T follicular helper cell (primary cell): ENCODE data around the gene CES4A.
A peak's percentile ranks its signal among the peaks of the same experiment; 100 is the strongest.
"Not testable (repeated sequence)": the region's sequence is repeated elsewhere in the genome, so short reads cannot be mapped to it uniquely, and the experiment has no call there.

ENCODE experiments used
- DNase-seq: peaks from one replicate; pipeline ENCODE4 v3.0.0-alpha.2; 2020; ENCODE audit warnings: low read depth

The CES4A gene

GRCh38 chr16:67022531-67023214, 34.3 kb downstream of the CES4A start:
- DNase-seq: no peak

GRCh38 chr16:67023689-67024088, 35.3 kb downstream of the CES4A start:
- DNase-seq: no peak

- DNase-seq: no peak
Measured at GRCh38 chr16:67024384-67025209, 36.2 kb downstream of the CES4A start.

- DNase-seq: no peak
Measured at GRCh38 chr16:67025210-67025550, 36.8 kb downstream of the CES4A start.

GRCh38 chr16:67026570-67026969, 38.2 kb downstream of the CES4A start:
- no peak for DNase-seq

- no peak for DNase-seq
Measured at GRCh38 chr16:67027046-67027445, 38.7 kb downstream of the CES4A start.

GRCh38 chr16:67028167-67028695, 39.8 kb downstream of the CES4A start:
- DNase-seq: no peak

GRCh38 chr16:67028696-67029253, 40.4 kb downstream of the CES4A start, which contains the start of gene CBFB:
Gene CBFB (plus strand): TSS chr16:67029149. CDS start chr16:67029408, 259 bp downstream.
- DNase-seq: peak; percentile 90

- DNase-seq: peak; percentile 41
Measured at GRCh38 chr16:67029254-67030096, 41.1 kb downstream of the CES4A start.

- no peak for DNase-seq
Measured at GRCh38 chr16:67030221-67030962, 42.0 kb downstream of the CES4A start.

- DNase-seq: no peak
Measured at GRCh38 chr16:67034487-67034886, 46.1 kb downstream of the CES4A start.

- no peak for DNase-seq
Measured at GRCh38 chr16:67035364-67035763, 47.0 kb downstream of the CES4A start.

- no peak for DNase-seq
Measured at GRCh38 chr16:67036323-67036741, 47.9 kb downstream of the CES4A start.

GRCh38 chr16:67039260-67040020, 51.1 kb downstream of the CES4A start:
- DNase-seq: no peak

GRCh38 chr16:67040166-67040565, 51.8 kb downstream of the CES4A start:
- no peak for DNase-seq

- no peak for DNase-seq
Measured at GRCh38 chr16:67040906-67041305, 52.5 kb downstream of the CES4A start.

- not testable (repeated sequence) for DNase-seq
Measured at GRCh38 chr16:67041520-67041919, 53.1 kb downstream of the CES4A start.

- no peak for DNase-seq
Measured at GRCh38 chr16:67043420-67043819, 55.0 kb downstream of the CES4A start.

GRCh38 chr16:67050796-67051195, 62.4 kb downstream of the CES4A start:
- DNase-seq: no peak

- DNase-seq: no peak
Measured at GRCh38 chr16:67052399-67052798, 64.0 kb downstream of the CES4A start.
